ENCODE measurements around the gene SLCO1C1. TPM values are rescaled to one million over a fixed set of nuclear protein-coding genes. Genes with fewer than 3 reads are reported as not detected.

The SLCO1C1 gene
- total and polyA plus RNA-seq, 12 donors: 0.11 to 1.8 (median 0.35) TPM; not detected in 5

- WGBS, 4 donors: 74 to 80% (median 78%) methylated on average over 1 of the region's 1 CpG
- Histone ChIP-seq H3K4me1 (replicated peaks in 1 of 2) (no peaks in the 10 kb centered on the region), H3K27ac (no peak overlapping the region), H3K36me3 (replicated peaks in 1 of 2) (no peaks in the 10 kb centered on the region), H3K9me3 (replicated peaks in 1 of 3) (no peaks in the 10 kb centered on the region), H3K4me3 (no peak overlapping the region), H3K27me3 (no peaks in the 10 kb centered on the region)
- DNase-seq: no peak
- intact Hi-C loops (cut with DNase I): no loop called here
- TF ChIP-seq CTCF (IDR thresholded peaks at IDR 0.05): no peak
- TF ChIP-seq POLR2A (IDR thresholded peaks at IDR 0.05): no peak
These were observed 97.8 kb downstream of the SLCO1C1 start for GRCh38 chr12:20792971-20793370.

- Histone ChIP-seq H3K36me3 (replicated peaks in 1 of 2) (no peaks in the 10 kb centered on the region), H3K4me3 (no peak overlapping the region), H3K4me1 (replicated peaks in 1 of 2) (no peaks in the 10 kb centered on the region), H3K27ac (no peak overlapping the region), H3K27me3 (no peaks in the 10 kb centered on the region), H3K9me3 (replicated peaks in 1 of 3) (no peaks in the 10 kb centered on the region)
- TF ChIP-seq CTCF (IDR thresholded peaks at IDR 0.05) (peak in 3 of 6 experiments; percentile 21 to 29 (median 25)), POLR2A (IDR thresholded peaks at IDR 0.05) (no peak)
- no peak for DNase-seq
- 17 to 45% (median 33%) methylated on average over 1 of the region's 1 CpG for WGBS, 4 donors
- intact Hi-C loops (cut with DNase I): no loop called here
These were observed 103.4 kb downstream of the SLCO1C1 start for GRCh38 chr12:20798554-20798953.

GRCh38 chr12:20800160-20800559 is 105.0 kb downstream of the SLCO1C1 start:
- no peak overlapping the region for H3K27ac ChIP-seq
- no peaks in the 10 kb centered on the region for H3K4me1 ChIP-seq (replicated peaks in 1 of 2)
- H3K36me3 ChIP-seq (replicated peaks in 1 of 2): no peaks in the 10 kb centered on the region
- no peak for DNase-seq
- no peak overlapping the region for H3K4me3 ChIP-seq
- intact Hi-C loops (cut with DNase I): no loop called here
- H3K9me3 ChIP-seq (replicated peaks in 1 of 3): no peaks in the 10 kb centered on the region
- WGBS, 4 donors: 73 to 87% (median 79%) methylated on average over 1 of the region's 1 CpG
- no peak for TF ChIP-seq POLR2A (IDR thresholded peaks at IDR 0.05)
- no peak for TF ChIP-seq CTCF (IDR thresholded peaks at IDR 0.05)
- H3K27me3 ChIP-seq: no peaks in the 10 kb centered on the region

- Histone ChIP-seq H3K27me3 (no peaks in the 10 kb centered on the region), H3K27ac (no peak overlapping the region), H3K4me1 (replicated peaks in 1 of 2) (no peaks in the 10 kb centered on the region), H3K36me3 (replicated peaks in 1 of 2) (no peaks in the 10 kb centered on the region), H3K9me3 (replicated peaks in 1 of 3) (no peaks in the 10 kb centered on the region), H3K4me3 (no peak overlapping the region)
- TF ChIP-seq POLR2A (IDR thresholded peaks at IDR 0.05) (no peak), CTCF (IDR thresholded peaks at IDR 0.05) (no peak)
- DNase-seq: no peak
- intact Hi-C loops (cut with DNase I): no loop called here
These were observed 105.9 kb downstream of the SLCO1C1 start for GRCh38 chr12:20801035-20801434.

Other genes with a start within 250 kb of the SLCO1C1 start
- gene SLCO1B3, start 115.4 kb downstream of the SLCO1C1 start, total RNA-seq: not detected
- gene SLCO1B3, start 115.4 kb downstream of the SLCO1C1 start, polyA plus RNA-seq: under 1 TPM in 1 of 3 donors, not detected in 2; 0.07 TPM

All from adrenal gland (tissue), 12 donors.